Right lung (tissue), 5 donors: ENCODE measurements around the gene SYP. TPM values are rescaled to one million over a fixed set of nuclear protein-coding genes. Genes with fewer than 3 reads are reported as not detected.

Experiments
- DNase-seq, 2 donors: peaks; one replicate each; pipeline ENCODE4 v3.0.0-alpha.2; 2013
- polyA plus RNA-seq, 5 donors: library from polyadenylated mRNA; unstranded; fragments of 120-200 nt; gene quantifications; one replicate each; pipeline versions ENCODE4 v1.2.1 to v1.2.3, GENCODE V29; 2013; ENCODE audit warnings: inconsistent platforms in 1 of 5, low replicate concordance in 1 of 5; ENCODE audit not compliant: insufficient read length in 5 of 5, insufficient read depth in 1 of 5

The SYP gene
- polyA plus RNA-seq, 5 donors: 2.8 to 3.5 (median 3.1) TPM

- DNase-seq: no peak
Observed at GRCh38 chrX:49225858-49226257, 25.9 kb upstream of the SYP start.

DNA sequence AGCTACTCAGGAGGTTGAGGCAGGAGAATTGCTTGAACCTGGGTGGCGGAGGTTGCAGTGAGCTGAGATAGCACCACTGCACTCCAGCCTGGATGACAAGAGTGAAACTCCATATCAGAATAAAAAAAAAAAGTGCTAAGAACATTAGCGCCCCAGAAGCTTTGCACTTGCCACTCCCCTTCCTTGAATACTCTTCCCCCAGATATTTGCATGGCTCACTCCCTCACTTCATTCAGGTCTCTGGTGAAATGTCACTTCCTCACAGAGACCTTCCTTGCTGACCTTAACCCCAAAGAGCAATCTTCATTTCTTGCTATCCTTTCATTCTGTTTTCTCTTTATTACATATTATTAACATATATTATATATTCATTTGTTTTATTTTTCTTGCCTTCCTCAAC, 21.9 kb upstream of the SYP start:
- no peak for DNase-seq

GRCh38 chrX:49220100-49220499, 20.1 kb upstream of the SYP start:
- no peak for DNase-seq

- no peak for DNase-seq
Observed at GRCh38 chrX:49214996-49215526, 15.1 kb upstream of the SYP start.

- no peak for DNase-seq
Observed at GRCh38 chrX:49214416-49214815, 14.4 kb upstream of the SYP start.

DNA sequence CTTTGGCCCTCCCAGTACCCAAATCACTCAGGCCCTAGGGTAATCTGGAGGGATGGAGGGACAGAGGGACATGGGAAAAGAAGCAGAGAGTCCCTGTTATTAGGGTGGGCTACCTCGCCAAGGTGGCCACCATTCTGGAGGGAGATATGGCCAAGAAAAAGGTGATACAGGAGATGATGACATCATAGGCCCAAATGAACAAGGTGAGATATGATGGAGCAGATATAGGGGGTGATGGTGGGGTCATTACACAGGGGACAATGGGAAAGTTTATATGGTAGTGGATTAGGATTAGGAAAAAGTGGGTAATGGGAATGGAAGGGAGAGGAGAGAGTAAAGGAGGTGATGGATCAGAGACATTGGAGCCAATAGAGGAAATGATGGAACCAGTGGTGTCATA, 12.9 kb upstream of the SYP start:
- DNase-seq: no peak

GRCh38 chrX:49212209-49212608, 12.2 kb upstream of the SYP start:
- no peak for DNase-seq

GRCh38 chrX:49211074-49211473, 11.1 kb upstream of the SYP start:
- no peak for DNase-seq

DNA sequence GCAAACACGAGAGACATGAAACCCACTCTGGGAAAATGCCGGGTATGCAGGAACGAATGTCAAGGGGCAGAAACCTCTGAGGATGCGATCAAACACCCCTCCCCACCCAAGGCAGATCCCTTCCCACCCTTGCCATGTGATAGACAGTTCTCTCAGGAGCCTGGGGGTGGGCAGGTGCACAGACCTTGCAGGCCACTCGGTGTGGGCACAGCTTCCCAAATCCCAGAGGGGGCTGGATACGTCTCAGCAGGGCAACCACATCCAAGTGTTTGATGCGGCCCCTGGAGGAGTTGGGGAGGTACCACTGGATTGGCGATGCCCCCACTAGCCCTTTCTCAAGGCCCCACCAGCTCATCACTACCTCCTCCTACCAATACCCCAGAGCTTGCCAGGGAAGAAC, 10.4 kb upstream of the SYP start:
- no peak for DNase-seq

DNA sequence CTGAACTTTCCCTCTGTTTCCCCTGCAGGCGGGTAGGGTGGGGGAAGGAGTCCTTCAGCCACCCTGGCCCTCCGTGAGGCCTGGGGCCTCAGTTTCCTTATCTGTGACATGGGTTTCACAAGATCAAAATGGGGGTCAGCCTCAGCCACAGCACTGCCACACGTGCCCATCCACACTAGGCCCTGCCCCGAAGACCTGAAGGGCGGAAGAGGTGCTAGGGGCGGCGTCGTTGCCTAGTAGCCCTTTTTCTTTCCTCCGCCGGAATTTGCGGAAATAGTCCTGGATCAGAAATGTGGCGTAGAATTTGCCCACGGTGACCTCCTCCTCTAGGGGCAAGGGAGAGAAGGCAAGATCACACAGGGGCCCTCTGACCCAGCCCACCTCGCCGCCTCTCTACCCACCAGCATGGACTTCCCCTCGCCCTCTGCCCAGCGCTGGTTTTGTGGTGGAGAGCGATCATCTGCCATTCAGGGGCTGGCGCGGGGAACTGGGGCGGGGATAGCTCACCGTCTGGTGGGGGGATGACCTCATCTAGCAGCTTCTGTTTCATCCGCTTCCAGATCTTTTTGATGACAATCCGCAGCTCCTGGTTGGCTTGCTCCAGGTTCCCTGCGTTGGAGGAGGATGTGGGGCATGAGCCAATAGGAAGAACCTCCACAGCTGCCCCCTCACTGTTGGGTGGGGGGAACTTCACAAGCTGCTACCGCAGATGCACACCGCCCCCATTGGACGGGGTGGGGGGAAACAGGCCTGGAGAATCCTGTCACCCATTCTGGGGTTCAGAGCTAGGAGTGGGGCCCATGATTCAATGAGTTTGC, 9.7 kb upstream of the SYP start:
- DNase-seq: no peak

DNA sequence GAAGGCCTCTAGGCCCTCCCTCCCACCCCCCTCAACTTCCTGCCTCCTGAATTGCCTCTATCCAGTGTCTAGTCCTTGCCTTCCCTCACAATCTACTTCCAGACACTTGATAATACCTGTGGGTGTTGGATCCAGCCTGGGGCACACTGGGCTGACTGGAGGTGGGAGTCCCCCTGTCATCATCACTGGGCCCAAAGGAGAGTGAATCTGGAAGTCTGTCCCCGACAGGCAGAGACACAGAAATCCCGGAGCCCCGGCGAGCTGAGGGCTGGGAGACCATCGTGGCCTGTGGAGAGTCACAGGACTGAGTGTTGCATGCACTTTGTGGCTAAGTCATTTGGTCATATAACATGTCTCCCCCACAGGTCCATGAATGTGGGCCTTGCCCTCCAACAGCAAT, 8.4 kb upstream of the SYP start:
- DNase-seq: no peak

- no peak for DNase-seq
Observed at GRCh38 chrX:49206543-49206942, 6.5 kb upstream of the SYP start.

GRCh38 chrX:49205443-49205842, 5.5 kb upstream of the SYP start:
- no peak for DNase-seq

- DNase-seq: no peak
Observed at GRCh38 chrX:49204709-49205108, 4.7 kb upstream of the SYP start.

- no peak for DNase-seq
Observed at GRCh38 chrX:49204017-49204416, 4.0 kb upstream of the SYP start.

- DNase-seq: no peak
Observed at GRCh38 chrX:49203536-49203935, 3.5 kb upstream of the SYP start.

DNA sequence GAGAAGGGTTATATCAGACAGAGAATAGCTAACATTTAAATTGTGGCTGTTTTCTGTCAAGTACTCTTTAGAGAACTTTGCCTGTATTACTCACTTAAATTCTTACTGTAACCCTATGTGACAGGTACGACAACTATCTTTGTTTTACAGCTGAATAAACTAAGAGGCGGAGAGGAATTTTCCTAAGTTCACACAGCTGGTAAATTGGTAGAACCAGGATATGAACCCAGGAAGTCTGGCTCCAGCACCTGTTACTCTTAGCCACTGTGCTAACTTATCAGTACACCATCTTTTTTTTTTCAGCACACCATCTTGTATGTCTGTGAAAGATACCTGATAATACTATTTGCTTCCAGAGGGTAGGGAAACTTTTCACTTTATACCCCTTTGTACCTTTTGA, 2.0 kb upstream of the SYP start:
- DNase-seq: no peak

DNA sequence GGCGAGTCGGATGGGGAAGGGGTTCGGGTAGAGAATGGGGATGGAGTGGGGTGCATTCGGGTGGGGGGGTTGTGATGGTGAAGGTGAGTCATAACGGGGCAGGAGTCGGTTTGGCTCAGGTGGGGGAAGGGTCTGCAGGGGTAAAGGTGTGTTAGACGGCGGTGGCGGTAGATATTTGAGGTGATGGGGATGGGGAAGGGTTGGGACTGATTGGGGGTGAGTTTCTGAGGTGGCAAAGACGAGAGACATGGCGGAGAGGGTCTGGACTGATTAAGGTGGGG, 738 bp downstream of the SYP start:
- no peak for DNase-seq

GRCh38 chrX:49198540-49199314, 1.3 kb downstream of the SYP start:
- DNase-seq: no peak

DNA sequence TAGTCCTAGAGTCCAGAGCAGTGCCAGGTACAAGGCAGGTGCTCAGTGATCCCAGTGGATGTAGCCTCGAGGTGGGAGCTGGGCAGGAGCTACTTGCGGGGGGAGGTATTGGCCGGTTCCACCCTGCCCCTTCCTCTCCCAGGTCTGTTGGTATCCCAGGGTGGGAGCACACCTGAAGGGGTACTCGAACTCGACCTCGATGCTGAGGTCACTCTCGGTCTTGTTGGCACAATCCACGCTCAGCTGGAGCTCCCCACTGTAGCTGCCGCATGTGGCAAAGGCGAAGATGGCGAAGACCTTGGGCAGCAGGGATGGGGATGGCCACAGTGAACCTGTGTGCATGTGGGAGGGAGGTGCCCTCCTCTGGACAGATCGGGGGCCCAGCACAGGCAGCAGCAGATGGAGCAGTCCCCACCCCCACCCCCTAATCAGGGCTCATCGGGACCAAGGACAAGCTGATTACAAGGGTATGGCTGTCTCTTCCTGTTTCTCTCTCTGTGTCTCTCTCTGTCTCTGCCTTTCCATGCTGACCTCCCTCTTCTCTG, 2.4 kb downstream of the SYP start:
- DNase-seq: no peak

DNA sequence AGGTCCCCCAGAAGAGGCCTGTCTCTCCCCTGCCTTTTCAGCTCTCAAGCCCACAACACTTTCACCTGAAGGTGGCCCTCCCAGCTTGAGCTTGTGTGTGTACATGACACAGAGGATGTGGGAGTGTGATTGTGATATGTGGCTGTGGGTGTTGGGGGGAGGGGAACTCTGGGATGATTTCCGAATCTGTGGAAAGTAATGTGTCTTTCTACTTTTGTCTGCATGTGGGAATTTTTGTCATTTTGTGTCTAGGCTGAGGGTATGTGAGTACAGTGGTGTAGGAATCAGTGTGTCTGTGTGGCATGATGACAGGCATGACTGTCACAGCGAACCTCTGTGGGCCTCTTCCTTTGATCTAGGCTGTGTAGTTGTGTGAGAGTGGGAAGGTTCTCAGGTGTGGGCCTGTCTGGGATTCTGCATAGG, 6.4 kb downstream of the SYP start:
- DNase-seq: no peak

GRCh38 chrX:49192722-49193328, 7.2 kb downstream of the SYP start:
- DNase-seq: no peak

DNA sequence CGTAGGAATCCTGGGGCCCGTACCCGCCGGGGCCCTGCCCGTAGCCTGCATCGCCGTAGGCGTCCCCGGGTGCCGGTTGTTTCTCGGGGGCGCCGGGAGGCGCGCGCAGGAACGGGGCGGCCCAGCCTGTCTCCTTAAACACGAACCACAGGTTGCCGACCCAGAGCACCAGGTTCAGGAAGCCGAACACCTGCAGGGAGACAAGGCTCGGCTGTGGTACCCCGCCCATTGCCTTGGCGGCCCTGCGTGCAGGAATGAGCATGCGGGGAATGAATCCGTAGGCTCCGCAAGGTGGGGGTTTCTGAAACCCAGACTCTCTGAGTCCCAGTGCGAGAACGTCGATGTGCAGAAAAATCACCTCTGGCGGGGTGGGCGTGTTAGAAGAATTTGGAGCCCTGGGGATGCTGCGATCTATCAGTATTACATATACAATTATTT, 8.4 kb downstream of the SYP start:
- no peak for DNase-seq
